C4-2B (cell line): ENCODE results near the gene THRB.

Source experiments
- ZFX ChIP-seq: fragments of 450-650 bp; IDR thresholded peaks from 2 replicates; pipeline ENCODE4 v1.6.1; 2017
- TF ChIP-seq, protein P1 (sequence below): fragments of 450-650 bp; conservative IDR thresholded peaks from 2 replicates; pipeline ENCODE4 v1.5.1; 2017; ENCODE audit warnings: mild to moderate bottlenecking

GRCh38 chr3:24263069-24263668 lies 231.5 kb downstream of the THRB start:
- TF ChIP-seq, protein P1, sequence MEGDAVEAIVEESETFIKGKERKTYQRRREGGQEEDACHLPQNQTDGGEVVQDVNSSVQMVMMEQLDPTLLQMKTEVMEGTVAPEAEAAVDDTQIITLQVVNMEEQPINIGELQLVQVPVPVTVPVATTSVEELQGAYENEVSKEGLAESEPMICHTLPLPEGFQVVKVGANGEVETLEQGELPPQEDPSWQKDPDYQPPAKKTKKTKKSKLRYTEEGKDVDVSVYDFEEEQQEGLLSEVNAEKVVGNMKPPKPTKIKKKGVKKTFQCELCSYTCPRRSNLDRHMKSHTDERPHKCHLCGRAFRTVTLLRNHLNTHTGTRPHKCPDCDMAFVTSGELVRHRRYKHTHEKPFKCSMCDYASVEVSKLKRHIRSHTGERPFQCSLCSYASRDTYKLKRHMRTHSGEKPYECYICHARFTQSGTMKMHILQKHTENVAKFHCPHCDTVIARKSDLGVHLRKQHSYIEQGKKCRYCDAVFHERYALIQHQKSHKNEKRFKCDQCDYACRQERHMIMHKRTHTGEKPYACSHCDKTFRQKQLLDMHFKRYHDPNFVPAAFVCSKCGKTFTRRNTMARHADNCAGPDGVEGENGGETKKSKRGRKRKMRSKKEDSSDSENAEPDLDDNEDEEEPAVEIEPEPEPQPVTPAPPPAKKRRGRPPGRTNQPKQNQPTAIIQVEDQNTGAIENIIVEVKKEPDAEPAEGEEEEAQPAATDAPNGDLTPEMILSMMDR: no peak
- TF ChIP-seq ZFX: no peak
